HepG2 (cell line): ENCODE measurements around the gene ICAM2. TPM values are rescaled to one million over a fixed set of nuclear protein-coding genes. Genes with fewer than 3 reads are reported as not detected.

Experiments used
- AHR ChIP-seq: IDR thresholded peaks from 2 replicates; pipeline ENCODE4 v1.6.1; 2018; ENCODE audit warnings: missing genetic modification reagents, missing compliant biosample characterization
- CC2D1A ChIP-seq: sonication (generic); formaldehyde crosslinking; IDR thresholded peaks from 2 replicates; pipeline ENCODE4 v1.8.1; 2023; ENCODE audit warnings: mild to moderate bottlenecking, missing genetic modification reagents
- CHCHD3 ChIP-seq: sonication (generic); formaldehyde crosslinking; IDR thresholded peaks from 2 replicates; pipeline ENCODE4 v1.8.0; 2022; ENCODE audit warnings: mild to moderate bottlenecking, missing genetic modification reagents, moderate library complexity
- HNF4G ChIP-seq, 2 experiments: sonication (generic) in 1 of 2; formaldehyde crosslinking in 1 of 2; IDR thresholded peaks; 2 replicates each; pipeline versions ENCODE4 v1.4.0 to v1.6.1; 2011 to 2020; ENCODE audit warnings: borderline replicate concordance in 2 of 2, low read depth in 2 of 2, mild to moderate bottlenecking in 2 of 2, low read length in 1 of 2, missing genetic modification reagents in 1 of 2, moderate library complexity in 1 of 2
- KLF12 ChIP-seq: sonication (generic); formaldehyde crosslinking; IDR thresholded peaks from 2 replicates; pipeline ENCODE4 v1.4.0; 2020; ENCODE audit warnings: missing genetic modification reagents, borderline replicate concordance
- MAZ ChIP-seq, 2 experiments: sonication (generic) in 1 of 2; formaldehyde crosslinking in 1 of 2; IDR thresholded peaks; 2 replicates each; pipeline versions ENCODE4 v1.5.0 to v1.6.1; 2012 to 2020; ENCODE audit warnings: low read depth in 2 of 2, mild to moderate bottlenecking in 2 of 2, borderline replicate concordance in 1 of 2, improper control_type of control experiment in 1 of 2, low read length in 1 of 2, missing genetic modification reagents in 1 of 2, moderate library complexity in 1 of 2
- MEF2D ChIP-seq: sonication (generic); formaldehyde crosslinking; IDR thresholded peaks from 2 replicates; pipeline ENCODE4 v1.5.1; 2020; ENCODE audit warnings: mild to moderate bottlenecking, missing genetic modification reagents
- MYC ChIP-seq: sonication (generic); formaldehyde crosslinking; IDR thresholded peaks from 2 replicates; pipeline ENCODE4 v1.9.0; 2021; ENCODE audit warnings: missing genetic modification reagents, borderline replicate concordance
- NFKB2 ChIP-seq: sonication (generic); formaldehyde crosslinking; IDR thresholded peaks from 2 replicates; pipeline ENCODE4 v1.4.0; 2020; ENCODE audit warnings: missing genetic modification reagents, borderline replicate concordance
- SAP130 ChIP-seq: IDR thresholded peaks from 2 replicates; pipeline ENCODE4 v1.6.1; 2016; ENCODE audit warnings: low read depth
- STAT5B ChIP-seq: sonication (generic); formaldehyde crosslinking; IDR thresholded peaks from 2 replicates; pipeline ENCODE4 v1.4.0; 2020; ENCODE audit warnings: missing genetic modification reagents
- TBX2 ChIP-seq: sonication (generic); formaldehyde crosslinking; IDR thresholded peaks from 2 replicates; pipeline ENCODE4 v1.5.0; 2020; ENCODE audit warnings: missing genetic modification reagents, mild to moderate bottlenecking, borderline replicate concordance
- TBX3 ChIP-seq: fragments of 450-650 bp; IDR thresholded peaks from 2 replicates; pipeline ENCODE4 v1.6.1; 2017; ENCODE audit warnings: antibody characterized with exemption, mild to moderate bottlenecking, inconsistent platforms, borderline replicate concordance
- THAP11 ChIP-seq: IDR thresholded peaks from 2 replicates; pipeline ENCODE4 v1.6.1; 2016; ENCODE audit warnings: missing biosample characterization, missing genetic modification reagents
- ZFP62 ChIP-seq: sonication (generic); formaldehyde crosslinking; IDR thresholded peaks from 2 replicates; pipeline ENCODE4 v1.4.0; 2020; ENCODE audit warnings: missing genetic modification reagents
- ZMYM4 ChIP-seq: sonication (generic); formaldehyde crosslinking; IDR thresholded peaks from 2 replicates; pipeline ENCODE4 v1.8.1; 2023; ENCODE audit warnings: mild to moderate bottlenecking, missing genetic modification reagents
- ZNF143 ChIP-seq: sonication (generic); formaldehyde crosslinking; IDR thresholded peaks from 2 replicates; pipeline ENCODE4 v1.4.0; 2020; ENCODE audit warnings: missing genetic modification reagents
- ZNF264 ChIP-seq: sonication (generic); formaldehyde crosslinking; IDR thresholded peaks from 2 replicates; pipeline ENCODE4 v1.4.0; 2020; ENCODE audit warnings: missing genetic modification reagents
- ZNF530 ChIP-seq: sonication (generic); formaldehyde crosslinking; IDR thresholded peaks from 2 replicates; pipeline ENCODE4 v1.5.0; 2020; ENCODE audit warnings: low read depth, mild to moderate bottlenecking, missing genetic modification reagents
- ZNF616 ChIP-seq: sonication (generic); formaldehyde crosslinking; IDR thresholded peaks from 2 replicates; pipeline ENCODE4 v1.5.0; 2020; ENCODE audit warnings: low read depth, mild to moderate bottlenecking, missing genetic modification reagents
- ZNF713 ChIP-seq: sonication (generic); formaldehyde crosslinking; IDR thresholded peaks from 2 replicates; pipeline ENCODE4 v1.4.0; 2020; ENCODE audit warnings: mild to moderate bottlenecking, missing genetic modification reagents
- ZZZ3 ChIP-seq: sonication (generic); formaldehyde crosslinking; IDR thresholded peaks from 2 replicates; pipeline ENCODE4 v1.4.0; 2020; ENCODE audit warnings: missing genetic modification reagents, mild to moderate bottlenecking, borderline replicate concordance
- polyA plus RNA-seq, 8 experiments: library from polyadenylated mRNA; depleted of rRNA in 3 of 8; stranded (reverse) in 7 of 8; unstranded in 1 of 8; fragments of >200 nt; fragmentation: Illumina TruSeq in 4 of 8; extraction: Trizol in 4 of 8; gene quantifications; 2 replicates each; pipeline versions ENCODE4 v1.2.1 to v1.2.3, GENCODE V29; 2011 to 2016; ENCODE audit warnings: low read depth in 4 of 8, missing spikeins in 1 of 8, mixed read lengths in 1 of 8; ENCODE audit not compliant: insufficient read depth in 1 of 8
- total RNA-seq, 5 experiments: library from RNA; depleted of rRNA; stranded (reverse); fragments of >200 nt; fragmentation: Illumina TruSeq; extraction: Trizol; gene quantifications; 2 replicates each; pipeline ENCODE4 v1.2.3, GENCODE V29; 2016; ENCODE audit warnings: low read depth in 1 of 5
- TF ChIP-seq, protein P1 (sequence below): sonication (generic); formaldehyde crosslinking; IDR thresholded peaks from 2 replicates; pipeline ENCODE4 v1.4.0; 2020; ENCODE audit warnings: missing genetic modification reagents
- TF ChIP-seq, protein P2 (sequence below): sonication (generic); formaldehyde crosslinking; IDR thresholded peaks from 2 replicates; pipeline ENCODE4 v1.4.0; 2020; ENCODE audit warnings: missing genetic modification reagents
- TF ChIP-seq, protein P3 (sequence below): sonication (generic); formaldehyde crosslinking; conservative IDR thresholded peaks from 2 replicates; pipeline ENCODE4 v1.4.0; 2020; ENCODE audit warnings: missing genetic modification reagents

The ICAM2 gene
- total and polyA plus RNA-seq, 2 of the 13 experiments (the other 11 are each of a cell fraction or from before 2014, with no cell fraction given) = 10.9 to 20.8 TPM

DNA sequence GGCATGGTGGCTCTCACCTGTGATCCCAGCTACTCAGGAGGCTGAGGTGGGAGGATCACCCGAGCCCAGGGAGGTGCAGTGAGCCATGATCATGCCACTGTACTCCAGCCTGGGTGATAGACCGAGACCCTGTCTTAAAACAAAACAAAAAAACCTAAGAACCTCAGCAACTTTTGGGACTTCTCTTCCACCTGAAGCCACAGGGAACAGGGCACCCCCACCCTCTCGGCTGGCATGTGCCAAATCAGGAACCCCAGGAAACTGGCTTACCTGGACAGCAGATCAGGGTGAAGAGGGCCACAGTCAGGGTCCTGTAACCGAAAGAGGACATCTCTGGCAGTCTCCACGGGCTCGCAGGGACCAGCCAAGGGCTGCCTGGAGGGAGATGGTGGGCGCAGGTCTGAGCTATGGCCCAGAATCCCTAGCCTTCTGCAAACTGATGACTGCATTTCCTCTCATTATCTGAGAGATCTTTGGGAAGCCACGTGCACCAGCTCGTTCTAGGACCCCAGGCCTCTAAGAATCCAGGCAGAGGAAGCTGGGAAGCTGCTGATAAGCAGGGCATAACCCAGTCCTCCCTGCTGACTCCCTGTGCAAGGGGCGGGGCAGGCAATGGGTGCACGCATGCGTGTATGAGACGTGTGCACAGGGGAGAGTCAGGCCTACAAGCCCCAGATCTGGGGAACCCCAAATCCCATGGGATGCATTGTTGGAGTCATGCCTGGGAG is 13.9 kb downstream of the ICAM2 start (continued):
- TF ChIP-seq THAP11 (peak; percentile 43), ZNF264 (CRISPR knock-in tag) (no peak), HNF4G (IDR thresholded peaks at IDR 0.05; ENCODE audit: borderline replicate concordance, low read depth, low read length) (no peak), HNF4G (CRISPR knock-in tag; IDR thresholded peaks at IDR 0.05; ENCODE audit: borderline replicate concordance, low read depth) (no peak), ZNF713 (CRISPR knock-in tag) (no peak), KLF12 (no peak), CHCHD3 (0 out of 2 replicates have a peak, but pooled peaks have one; percentile 26), ZNF616 (CRISPR knock-in tag) (peak; percentile 60; the same call in 1 of the 2 replicates), ZNF143 (0 out of 2 replicates have a peak, but pooled peaks have one; percentile 53), SAP130 (CRISPR knock-in tag) (peak; percentile 71), AHR (CRISPR knock-in tag) (no peak), MEF2D (CRISPR knock-in tag) (0 out of 2 replicates have a peak, but pooled peaks have one; percentile 51), MYC (peak; percentile 57; the same call in 1 of the 2 replicates), ZMYM4 (CRISPR knock-in tag) (peak; percentile 52; the same call in 1 of the 2 replicates), STAT5B (CRISPR knock-in tag) (no peak), TBX3 (no peak), CC2D1A (CRISPR knock-in tag) (no peak), MAZ (IDR thresholded peaks at IDR 0.05; ENCODE audit: borderline replicate concordance, low read depth, low read length) (peak; percentile 29; the same call in 1 of the 2 replicates), MAZ (CRISPR knock-in tag; IDR thresholded peaks at IDR 0.05; ENCODE audit: low read depth) (peak; percentile 33; the same call in 1 of the 2 replicates), NFKB2 (CRISPR knock-in tag) (0 out of 2 replicates have a peak, but pooled peaks have one; percentile 28), TBX2 (CRISPR knock-in tag) (no peak; the same call in 1 of the 2 replicates), ZZZ3 (CRISPR knock-in tag) (0 out of 2 replicates have a peak, but pooled peaks have one; percentile 21), ZFP62 (CRISPR knock-in tag) (no peak), ZNF530 (no peak)
- TF ChIP-seq, protein P1, sequence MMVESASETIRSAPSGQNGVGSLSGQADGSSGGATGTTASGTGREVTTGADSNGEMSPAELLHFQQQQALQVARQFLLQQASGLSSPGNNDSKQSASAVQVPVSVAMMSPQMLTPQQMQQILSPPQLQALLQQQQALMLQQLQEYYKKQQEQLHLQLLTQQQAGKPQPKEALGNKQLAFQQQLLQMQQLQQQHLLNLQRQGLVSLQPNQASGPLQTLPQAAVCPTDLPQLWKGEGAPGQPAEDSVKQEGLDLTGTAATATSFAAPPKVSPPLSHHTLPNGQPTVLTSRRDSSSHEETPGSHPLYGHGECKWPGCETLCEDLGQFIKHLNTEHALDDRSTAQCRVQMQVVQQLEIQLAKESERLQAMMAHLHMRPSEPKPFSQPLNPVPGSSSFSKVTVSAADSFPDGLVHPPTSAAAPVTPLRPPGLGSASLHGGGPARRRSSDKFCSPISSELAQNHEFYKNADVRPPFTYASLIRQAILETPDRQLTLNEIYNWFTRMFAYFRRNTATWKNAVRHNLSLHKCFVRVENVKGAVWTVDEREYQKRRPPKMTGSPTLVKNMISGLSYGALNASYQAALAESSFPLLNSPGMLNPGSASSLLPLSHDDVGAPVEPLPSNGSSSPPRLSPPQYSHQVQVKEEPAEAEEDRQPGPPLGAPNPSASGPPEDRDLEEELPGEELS (CRISPR knock-in tag) = 0 out of 2 replicates have a peak, but pooled peaks have one; percentile 7
- TF ChIP-seq, protein P2, sequence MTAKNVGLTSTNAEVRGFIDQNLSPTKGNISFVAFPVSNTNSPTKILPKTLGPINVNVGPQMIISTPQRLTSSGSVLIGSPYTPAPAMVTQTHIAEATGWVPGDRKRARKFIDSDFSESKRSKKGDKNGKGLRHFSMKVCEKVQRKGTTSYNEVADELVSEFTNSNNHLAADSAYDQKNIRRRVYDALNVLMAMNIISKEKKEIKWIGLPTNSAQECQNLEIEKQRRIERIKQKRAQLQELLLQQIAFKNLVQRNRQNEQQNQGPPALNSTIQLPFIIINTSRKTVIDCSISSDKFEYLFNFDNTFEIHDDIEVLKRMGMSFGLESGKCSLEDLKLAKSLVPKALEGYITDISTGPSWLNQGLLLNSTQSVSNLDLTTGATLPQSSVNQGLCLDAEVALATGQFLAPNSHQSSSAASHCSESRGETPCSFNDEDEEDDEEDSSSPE (CRISPR knock-in tag) = no peak
- TF ChIP-seq, protein P3, sequence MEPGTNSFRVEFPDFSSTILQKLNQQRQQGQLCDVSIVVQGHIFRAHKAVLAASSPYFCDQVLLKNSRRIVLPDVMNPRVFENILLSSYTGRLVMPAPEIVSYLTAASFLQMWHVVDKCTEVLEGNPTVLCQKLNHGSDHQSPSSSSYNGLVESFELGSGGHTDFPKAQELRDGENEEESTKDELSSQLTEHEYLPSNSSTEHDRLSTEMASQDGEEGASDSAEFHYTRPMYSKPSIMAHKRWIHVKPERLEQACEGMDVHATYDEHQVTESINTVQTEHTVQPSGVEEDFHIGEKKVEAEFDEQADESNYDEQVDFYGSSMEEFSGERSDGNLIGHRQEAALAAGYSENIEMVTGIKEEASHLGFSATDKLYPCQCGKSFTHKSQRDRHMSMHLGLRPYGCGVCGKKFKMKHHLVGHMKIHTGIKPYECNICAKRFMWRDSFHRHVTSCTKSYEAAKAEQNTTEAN = 0 out of 2 replicates have a peak, but pooled peaks have one; percentile 31
